ENCODE results near the gene PPP2R3A.
A peak's percentile ranks its signal among the peaks of the same experiment; 100 is the strongest.
"Not testable (repeated sequence)": the region's sequence is repeated elsewhere in the genome, so short reads cannot be mapped to it uniquely, and the experiment has no call there.

The PPP2R3A gene

GRCh38 chr3:136141891-136142290, 176.4 kb downstream of the PPP2R3A start:
- Histone ChIP-seq H3K4me1 (ENCODE audit: control insufficient read depth in 1 of 2, insufficient read depth in 1 of 2, low read depth in 1 of 2, low read length in 1 of 2) (peaks cover 15% of the 10 kb centered on the region in 2 experiments), H3K27ac (no peak overlapping the region), H3K27me3 (no peaks in the 10 kb centered on the region), H3K4me3 (ENCODE audit: low read depth in 1 of 2, low read length in 1 of 2) (no peak overlapping the region), H3K36me3 (no peaks in the 10 kb centered on the region), H3K9me3 (no peaks in the 10 kb centered on the region)
- TF ChIP-seq CTCF (IDR thresholded peaks at IDR 0.05): no peak

GRCh38 chr3:136142592-136142991, 177.1 kb downstream of the PPP2R3A start:
- no peak overlapping the region for H3K27ac ChIP-seq
- no peaks in the 10 kb centered on the region for H3K9me3 ChIP-seq
- peaks cover 3% of the 10 kb centered on the region for H3K36me3 ChIP-seq
- no peak overlapping the region for H3K4me3 ChIP-seq (ENCODE audit: low read depth in 1 of 2, low read length in 1 of 2)
- no peaks in the 10 kb centered on the region for H3K27me3 ChIP-seq
- no peak for TF ChIP-seq CTCF (IDR thresholded peaks at IDR 0.05)
- peaks cover 9 to 10% of the 10 kb centered on the region in 2 experiments for H3K4me1 ChIP-seq (ENCODE audit: control insufficient read depth in 1 of 2, insufficient read depth in 1 of 2, low read depth in 1 of 2, low read length in 1 of 2)

- H3K4me3 ChIP-seq (ENCODE audit: low read depth in 1 of 2, low read length in 1 of 2); H3K36me3 ChIP-seq; H3K27me3 ChIP-seq; H3K27ac ChIP-seq; H3K9me3 ChIP-seq; H3K4me1 ChIP-seq (ENCODE audit: control insufficient read depth in 1 of 2, insufficient read depth in 1 of 2, low read depth in 1 of 2, low read length in 1 of 2): not testable (repeated sequence)
Measured at GRCh38 chr3:136144397-136144796, 178.9 kb downstream of the PPP2R3A start.

GRCh38 chr3:136146981-136147729, 181.6 kb downstream of the PPP2R3A start:
- H3K4me1 ChIP-seq (ENCODE audit: control insufficient read depth in 1 of 2, insufficient read depth in 1 of 2, low read depth in 1 of 2, low read length in 1 of 2): peaks cover 2% of the 10 kb centered on the region in 2 experiments
- H3K27ac ChIP-seq: no peak overlapping the region
- no peaks in the 10 kb centered on the region for H3K9me3 ChIP-seq
- no peaks in the 10 kb centered on the region for H3K27me3 ChIP-seq
- no peak for TF ChIP-seq CTCF (IDR thresholded peaks at IDR 0.05)
- no peak overlapping the region for H3K4me3 ChIP-seq (ENCODE audit: low read depth in 1 of 2, low read length in 1 of 2)
- H3K36me3 ChIP-seq: peaks cover 28% of the 10 kb centered on the region

GRCh38 chr3:136149667-136150066, 184.1 kb downstream of the PPP2R3A start:
- Histone ChIP-seq H3K4me3 (ENCODE audit: low read depth in 1 of 2, low read length in 1 of 2) (no peak overlapping the region), H3K4me1 (ENCODE audit: control insufficient read depth in 1 of 2, insufficient read depth in 1 of 2, low read depth in 1 of 2, low read length in 1 of 2) (peaks cover 12 to 19% of the 10 kb centered on the region in 2 experiments), H3K9me3 (no peaks in the 10 kb centered on the region), H3K27ac (no peak overlapping the region), H3K36me3 (peaks cover 32% of the 10 kb centered on the region), H3K27me3 (no peaks in the 10 kb centered on the region)
- no peak for TF ChIP-seq CTCF (IDR thresholded peaks at IDR 0.05)

- H3K9me3 ChIP-seq: no peaks in the 10 kb centered on the region
- H3K4me3 ChIP-seq (ENCODE audit: low read depth in 1 of 2, low read length in 1 of 2): no peak overlapping the region
- H3K4me1 ChIP-seq (ENCODE audit: control insufficient read depth in 1 of 2, insufficient read depth in 1 of 2, low read depth in 1 of 2, low read length in 1 of 2): peaks cover 12 to 19% of the 10 kb centered on the region in 2 experiments
- peak overlapping the region; percentile 56 for H3K27ac ChIP-seq
- peaks cover 32% of the 10 kb centered on the region for H3K36me3 ChIP-seq
- no peaks in the 10 kb centered on the region for H3K27me3 ChIP-seq
- no peak for TF ChIP-seq CTCF (IDR thresholded peaks at IDR 0.05)
Measured at GRCh38 chr3:136151219-136151618, 185.7 kb downstream of the PPP2R3A start.
